ENCODE results near the gene GRM5.

GRM5 gene

GRCh38 chr11:88701816-88702215 is 364.0 kb downstream of the GRM5 start:
- DNase-seq (ENCODE audit: low spot score): no peak

- DNase-seq (ENCODE audit: low spot score): no peak
These were observed 368.6 kb downstream of the GRM5 start for GRCh38 chr11:88697139-88697538.

GRCh38 chr11:88695689-88696414 is 369.9 kb downstream of the GRM5 start:
- no peak for DNase-seq (ENCODE audit: low spot score)

- DNase-seq (ENCODE audit: low spot score): no peak
These were observed 373.3 kb downstream of the GRM5 start for GRCh38 chr11:88692306-88693086.

GRCh38 chr11:88689548-88690240 is 376.1 kb downstream of the GRM5 start:
- no peak for DNase-seq (ENCODE audit: low spot score)

GRCh38 chr11:88683024-88683423 is 382.8 kb downstream of the GRM5 start:
- no peak for DNase-seq (ENCODE audit: low spot score)

- DNase-seq (ENCODE audit: low spot score): no peak
These were observed 385.0 kb downstream of the GRM5 start for GRCh38 chr11:88680806-88681205.

GRCh38 chr11:88666364-88666763 is 399.4 kb downstream of the GRM5 start:
- DNase-seq (ENCODE audit: low spot score): no peak

- no peak for DNase-seq (ENCODE audit: low spot score)
These were observed 408.6 kb downstream of the GRM5 start for GRCh38 chr11:88657076-88657738.

GRCh38 chr11:88656283-88656682 is 409.5 kb downstream of the GRM5 start:
- no peak for DNase-seq (ENCODE audit: low spot score)

GRCh38 chr11:88655656-88656055 is 410.1 kb downstream of the GRM5 start:
- no peak for DNase-seq (ENCODE audit: low spot score)

- no peak for DNase-seq (ENCODE audit: low spot score)
These were observed 410.6 kb downstream of the GRM5 start for GRCh38 chr11:88655196-88655595.

GRCh38 chr11:88651556-88651955 is 414.2 kb downstream of the GRM5 start:
- DNase-seq (ENCODE audit: low spot score): no peak

- DNase-seq (ENCODE audit: low spot score): no peak
These were observed 421.1 kb downstream of the GRM5 start for GRCh38 chr11:88644724-88645123.

GRCh38 chr11:88632163-88632562 is 433.6 kb downstream of the GRM5 start:
- DNase-seq (ENCODE audit: low spot score): no peak

- no peak for DNase-seq (ENCODE audit: low spot score)
These were observed 434.3 kb downstream of the GRM5 start for GRCh38 chr11:88631497-88631896.

GRCh38 chr11:88629496-88629895 is 436.3 kb downstream of the GRM5 start:
- DNase-seq (ENCODE audit: low spot score): no peak

GRCh38 chr11:88626216-88626615 is 439.6 kb downstream of the GRM5 start:
- no peak for DNase-seq (ENCODE audit: low spot score)

GRCh38 chr11:88623531-88623930 is 442.3 kb downstream of the GRM5 start:
- no peak for DNase-seq (ENCODE audit: low spot score)

GRCh38 chr11:88620568-88621130 is 445.1 kb downstream of the GRM5 start:
- DNase-seq (ENCODE audit: low spot score): no peak

- DNase-seq (ENCODE audit: low spot score): no peak
These were observed 446.0 kb downstream of the GRM5 start for GRCh38 chr11:88619656-88620385.

All from germinal center (tissue), 1 donor.